NT2/D1 (cell line): ENCODE measurements around the gene C19orf47.

ENCODE experiments used
- SUZ12 ChIP-seq: IDR thresholded peaks from 2 replicates; pipeline ENCODE4 v1.6.1; 2011; ENCODE audit not compliant: insufficient read length, insufficient read depth; ENCODE audit errors: extremely low read depth
- ZNF274 ChIP-seq: IDR thresholded peaks from 2 replicates; pipeline ENCODE4 v1.6.1; 2011; ENCODE audit warnings: mild to moderate bottlenecking, low read depth, low read length

GRCh38 chr19:40339018-40339728, 9.0 kb downstream of the C19orf47 start:
- TF ChIP-seq ZNF274 (no peak), SUZ12 (no peak)
